GM19238 (cell line): Measurements from ENCODE around the gene EBF3.

Experiments used
- DNase-seq: peaks from one replicate; pipeline ENCODE4 v3.0.0; 2011; ENCODE audit warnings: low spot score; ENCODE audit not compliant: insufficient read length

Gene EBF3

DNA sequence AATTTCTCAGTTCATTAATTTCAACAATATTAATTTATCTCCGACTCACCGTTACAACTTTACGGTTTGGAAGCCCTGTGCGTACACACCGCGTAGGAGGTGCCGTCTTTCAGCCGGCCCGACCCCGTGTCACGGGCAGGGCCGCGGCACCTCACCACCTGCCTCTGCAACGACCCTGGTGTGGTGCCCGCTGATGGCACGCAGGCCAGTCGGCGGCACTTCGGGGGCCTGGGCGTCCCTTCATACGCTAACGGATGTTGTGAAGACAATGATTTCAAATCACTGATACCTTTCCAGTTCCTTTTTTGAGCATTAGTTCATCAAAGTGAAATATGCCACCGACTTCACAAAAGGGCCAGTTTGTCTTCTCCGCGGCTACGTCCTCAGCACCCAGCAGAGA is 125.3 kb downstream of the EBF3 start:
- no peak for DNase-seq

DNA sequence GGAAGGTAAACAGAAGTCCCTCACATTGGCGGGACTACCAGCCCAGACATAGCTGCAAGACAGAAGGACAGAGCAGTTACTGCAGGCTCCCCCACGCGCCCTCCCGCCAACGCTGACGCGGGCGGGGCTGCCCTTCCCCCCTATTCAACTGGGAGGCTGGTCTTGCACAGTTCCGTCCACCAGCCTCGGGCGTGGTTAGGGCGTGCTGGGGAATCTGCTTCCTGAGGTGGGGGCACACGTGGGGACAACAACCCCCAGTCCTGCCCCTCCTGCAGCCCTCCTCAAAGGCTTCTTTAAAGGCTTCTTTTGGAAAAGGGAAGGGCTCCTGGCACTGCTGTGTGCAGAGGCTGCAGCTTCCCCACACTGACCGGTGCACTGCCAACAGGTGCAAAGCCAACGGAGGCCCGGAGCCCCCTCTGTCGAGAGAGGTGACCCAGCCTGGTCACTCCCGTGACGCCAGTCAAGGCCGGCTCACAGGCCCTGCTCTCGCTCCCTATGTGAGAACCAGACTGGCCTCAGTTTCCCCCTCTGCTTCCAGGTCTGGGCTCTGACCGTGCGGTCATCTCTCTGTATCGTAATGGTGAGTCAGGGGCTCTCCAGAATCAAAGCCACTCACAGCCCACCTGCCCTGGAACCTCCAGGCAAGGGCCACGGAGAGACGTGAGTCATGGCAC is 126.0 kb downstream of the EBF3 start:
- no peak for DNase-seq

DNA sequence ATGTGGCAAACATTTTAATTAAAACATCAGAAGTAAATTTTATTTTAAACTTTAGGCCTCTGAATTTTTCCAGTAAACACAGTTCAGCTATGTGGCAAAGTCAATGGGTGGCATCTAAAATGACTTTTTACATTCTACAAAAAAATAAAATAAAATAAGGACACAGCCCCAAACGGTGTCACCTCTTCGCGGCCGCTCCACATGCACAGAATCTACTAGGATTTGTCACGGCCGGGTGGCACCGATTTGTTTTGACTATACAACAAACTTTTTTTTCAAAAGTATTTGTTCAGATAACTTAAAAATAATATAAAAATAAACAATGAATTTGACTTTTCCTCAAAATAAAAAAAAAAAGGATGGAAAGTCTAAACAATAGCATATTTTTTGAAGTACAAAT is 127.8 kb downstream of the EBF3 start:
- no peak for DNase-seq

DNA sequence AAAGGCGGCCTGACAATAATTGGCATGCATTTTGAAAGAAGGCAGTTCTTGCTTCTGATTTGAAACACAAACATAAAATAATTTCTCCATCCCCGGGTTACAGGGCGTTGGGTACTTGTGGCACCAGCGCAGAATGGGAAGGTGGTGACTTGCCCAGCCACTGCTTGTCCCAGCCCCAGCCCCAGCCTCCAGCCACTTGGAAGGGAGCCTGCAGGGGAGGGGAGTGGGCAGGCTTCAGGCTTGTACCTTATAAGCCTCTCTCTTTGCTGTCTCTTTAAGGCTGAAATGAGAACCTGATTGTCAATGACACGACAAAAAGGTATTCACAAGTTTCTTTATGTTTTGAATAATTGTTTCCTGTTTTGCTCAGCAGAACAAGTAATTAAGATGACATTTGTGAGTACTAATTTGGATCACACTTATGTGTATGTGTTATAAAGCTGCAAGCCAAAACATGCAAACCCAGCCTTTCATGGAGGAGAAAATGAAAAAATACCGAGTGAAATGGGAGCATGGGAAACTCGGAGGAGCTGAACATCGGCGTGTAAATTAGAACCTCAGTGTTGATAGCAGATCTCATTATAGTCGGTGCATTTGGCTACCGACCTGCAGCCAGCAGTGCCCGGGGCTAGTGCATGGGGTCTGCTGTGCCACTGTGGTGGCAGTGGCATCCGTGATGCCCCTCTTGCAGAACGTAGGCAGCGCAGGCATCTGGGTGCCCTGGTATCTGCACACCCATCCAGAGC is 129.9 kb downstream of the EBF3 start:
- DNase-seq: no peak

DNA sequence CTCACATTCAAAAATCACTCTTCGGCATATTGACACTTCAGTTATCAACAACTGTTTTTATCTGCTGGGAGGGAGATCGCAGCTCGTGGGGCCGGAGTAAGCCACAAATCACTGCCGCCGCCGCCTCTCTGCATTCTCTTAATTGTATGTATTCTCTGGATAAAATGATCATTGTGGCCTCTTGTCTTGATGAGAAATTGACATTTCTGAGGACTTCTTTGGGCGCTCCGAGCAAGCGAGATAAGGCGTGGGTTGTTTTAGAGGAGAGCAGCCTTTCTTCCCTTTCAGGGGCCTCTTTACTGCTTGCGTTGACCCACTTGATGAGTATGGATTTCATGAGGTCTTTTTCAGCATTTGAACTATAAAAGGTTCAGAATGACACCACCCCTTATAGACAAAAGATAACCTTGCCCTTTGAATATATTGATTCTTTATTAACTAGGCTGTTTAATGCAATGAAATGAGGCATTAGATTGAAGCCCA is 130.6 kb downstream of the EBF3 start:
- DNase-seq: no peak

DNA sequence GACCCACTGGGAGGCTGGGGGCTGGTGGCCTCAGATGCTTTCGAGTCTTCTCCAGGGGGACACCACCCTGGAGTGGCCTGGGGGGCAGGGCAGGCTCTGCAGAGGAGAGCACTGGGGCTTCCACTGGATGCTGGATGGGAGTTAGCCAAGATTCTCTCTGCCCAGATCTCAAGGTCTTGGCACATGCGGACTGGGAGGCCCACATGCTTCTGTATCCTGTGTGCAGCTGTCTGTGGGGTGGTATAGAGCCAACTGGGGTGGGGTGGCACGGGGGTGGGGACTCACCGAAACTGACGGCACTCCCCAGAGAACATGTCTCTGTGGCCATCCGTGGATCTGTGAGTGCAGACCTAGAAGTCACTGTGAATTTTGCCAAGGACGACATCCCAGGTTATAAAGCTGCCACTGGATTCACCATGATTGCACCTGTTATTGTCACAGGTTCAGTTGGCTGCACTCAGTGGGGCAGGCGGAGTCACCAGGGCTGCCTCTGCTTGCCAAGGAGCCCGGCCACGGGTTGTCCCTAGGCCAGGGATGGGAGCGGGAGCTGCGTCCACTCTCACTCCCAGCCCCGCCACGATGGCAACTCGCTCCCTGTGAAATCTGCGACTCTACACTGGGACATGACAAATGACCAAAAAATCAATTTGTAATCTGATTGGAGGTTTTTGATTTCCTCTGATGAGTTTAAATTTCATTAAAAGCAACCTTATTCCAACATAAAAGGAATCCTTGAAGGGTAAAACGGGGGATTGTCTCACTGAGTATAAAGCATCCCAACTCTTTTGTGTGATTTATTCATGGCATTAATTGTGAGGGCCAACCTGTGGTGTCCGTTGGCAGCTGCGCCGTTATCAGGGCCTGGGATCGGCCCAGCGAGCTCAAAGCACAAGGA is 131.3 kb downstream of the EBF3 start:
- no peak for DNase-seq

DNA sequence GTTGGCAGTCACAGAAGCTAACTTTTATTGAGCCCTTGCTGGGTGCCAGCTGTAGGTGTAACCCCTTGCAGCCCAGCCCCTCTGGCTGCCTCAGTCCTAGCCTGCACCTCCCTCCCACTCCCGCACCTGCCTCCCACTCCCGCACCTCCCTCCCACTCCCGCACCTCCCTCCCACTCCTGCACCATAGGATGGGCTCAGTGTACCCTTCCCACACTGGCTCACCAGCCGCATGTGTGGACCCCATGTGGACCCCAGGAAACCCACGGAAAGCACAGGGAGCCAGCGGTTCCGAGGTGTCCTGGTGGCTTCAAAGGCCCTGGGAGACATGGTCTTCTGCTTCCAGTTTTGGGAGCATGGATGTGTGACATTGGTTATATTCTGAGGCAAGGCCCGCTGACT is 132.9 kb downstream of the EBF3 start:
- no peak for DNase-seq

DNA sequence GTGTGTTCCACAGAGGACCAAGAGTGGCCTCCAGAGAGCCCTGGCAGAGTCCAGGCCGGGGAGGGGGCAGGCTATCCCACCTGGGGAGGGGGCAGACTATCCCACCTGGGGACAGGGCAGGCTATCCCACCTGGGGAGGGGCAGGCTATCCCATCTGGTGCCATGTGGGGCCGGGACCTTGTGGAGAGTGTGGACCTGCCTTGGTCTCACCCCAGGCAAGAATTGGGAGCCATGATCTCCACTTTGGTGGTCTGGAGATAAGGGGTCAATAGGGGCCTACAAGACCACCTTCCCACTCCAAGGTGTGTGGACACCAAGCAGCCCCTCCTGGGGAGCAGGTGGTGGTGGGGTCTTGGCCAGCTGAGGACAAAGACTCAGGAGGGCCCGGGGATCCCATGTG is 138.2 kb downstream of the EBF3 start:
- no peak for DNase-seq

DNA sequence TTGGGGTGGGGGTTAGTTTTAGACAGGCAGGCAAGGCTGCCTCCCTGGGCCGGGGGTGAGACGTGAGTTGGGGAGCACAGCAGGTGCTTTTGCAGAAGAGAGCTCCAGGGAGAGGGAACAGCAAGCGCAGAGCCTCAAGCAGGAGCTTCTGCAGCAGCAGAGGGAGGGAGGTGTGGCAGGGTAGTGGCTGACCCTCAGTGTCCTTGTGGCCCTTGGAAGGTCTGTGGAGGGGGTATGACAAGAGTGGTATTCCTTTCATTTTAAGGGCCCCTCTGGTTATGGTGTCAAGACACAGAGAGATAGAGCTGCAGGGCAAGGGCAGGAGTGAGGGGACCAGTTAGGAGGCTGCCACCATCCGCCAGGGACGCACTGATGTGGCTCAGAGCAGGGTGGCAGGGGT is 138.9 kb downstream of the EBF3 start:
- DNase-seq: no peak

DNA sequence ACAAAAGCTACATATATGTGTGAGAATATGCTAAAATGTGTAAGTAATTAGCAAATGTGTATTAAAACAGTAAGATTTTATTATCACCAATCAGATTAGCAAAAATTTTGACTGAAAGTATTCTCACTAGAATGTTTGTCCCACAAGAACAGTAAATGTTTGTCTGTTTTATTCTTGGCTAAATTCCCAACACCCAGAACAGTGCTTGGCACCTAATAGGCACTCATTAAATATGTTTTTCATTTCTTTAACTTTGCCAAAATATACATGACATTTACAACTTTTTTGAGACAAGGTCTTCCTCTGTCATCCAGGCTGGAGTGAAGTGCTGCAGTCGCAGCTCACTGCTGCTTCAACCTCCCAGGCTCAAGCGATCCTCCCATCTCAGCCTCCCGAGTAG is 143.6 kb downstream of the EBF3 start:
- DNase-seq: no peak

DNA sequence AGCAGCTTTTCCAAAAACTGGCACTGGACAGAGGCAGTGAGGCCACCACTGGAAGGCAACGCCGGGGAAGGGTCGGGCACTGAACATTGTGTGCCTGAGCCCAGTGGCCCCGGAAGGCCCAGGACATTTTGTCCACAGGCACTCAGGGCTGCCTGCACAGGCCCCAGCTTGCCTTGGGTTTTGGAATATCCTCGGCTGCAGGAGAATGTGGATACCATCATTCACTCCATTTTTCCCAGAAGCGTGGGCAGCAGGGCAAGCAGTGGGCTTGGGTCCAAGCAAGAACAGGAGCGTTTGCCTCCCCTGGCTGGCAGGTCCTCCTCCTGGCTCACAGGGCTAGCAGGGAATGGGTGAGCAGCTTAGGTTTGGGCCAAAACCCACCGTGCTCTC is 147.4 kb downstream of the EBF3 start:
- no peak for DNase-seq

DNA sequence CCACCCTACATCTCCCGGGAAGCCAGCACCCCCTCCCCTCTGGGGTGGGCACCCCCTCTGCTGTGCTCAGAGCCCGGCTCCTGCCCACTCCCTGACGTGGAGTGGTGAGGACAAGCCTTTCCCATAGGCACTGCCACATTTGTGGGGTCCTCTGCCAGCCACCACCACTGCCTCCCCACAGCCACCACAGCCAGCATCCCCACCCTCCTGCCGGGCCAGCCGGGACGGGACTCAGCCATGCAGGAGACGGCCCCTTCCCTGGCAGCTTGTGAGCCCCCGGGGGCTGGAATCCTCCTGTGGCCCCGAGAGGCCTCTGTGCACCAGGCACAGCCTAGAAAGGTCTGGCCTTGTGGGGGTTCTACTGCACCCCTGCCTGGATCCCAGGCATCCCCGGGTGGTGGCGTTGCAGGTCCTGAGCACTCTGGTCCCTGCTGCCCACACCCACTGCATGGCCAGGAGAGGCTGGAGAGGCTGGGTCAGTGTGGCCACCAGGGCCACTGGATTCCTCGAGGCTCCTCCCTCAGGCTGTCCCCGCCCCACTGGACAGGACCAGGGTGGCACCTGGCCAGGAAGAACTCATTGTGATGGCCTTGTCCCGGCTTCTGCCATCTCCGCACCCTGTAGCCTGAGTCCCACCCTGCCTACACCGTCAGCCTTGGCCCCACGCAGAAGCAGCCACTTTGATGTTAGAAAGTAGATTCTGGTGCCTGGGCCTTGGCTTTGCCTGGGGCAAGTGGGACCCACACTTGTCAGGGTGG is 148.0 kb downstream of the EBF3 start:
- no peak for DNase-seq

DNA sequence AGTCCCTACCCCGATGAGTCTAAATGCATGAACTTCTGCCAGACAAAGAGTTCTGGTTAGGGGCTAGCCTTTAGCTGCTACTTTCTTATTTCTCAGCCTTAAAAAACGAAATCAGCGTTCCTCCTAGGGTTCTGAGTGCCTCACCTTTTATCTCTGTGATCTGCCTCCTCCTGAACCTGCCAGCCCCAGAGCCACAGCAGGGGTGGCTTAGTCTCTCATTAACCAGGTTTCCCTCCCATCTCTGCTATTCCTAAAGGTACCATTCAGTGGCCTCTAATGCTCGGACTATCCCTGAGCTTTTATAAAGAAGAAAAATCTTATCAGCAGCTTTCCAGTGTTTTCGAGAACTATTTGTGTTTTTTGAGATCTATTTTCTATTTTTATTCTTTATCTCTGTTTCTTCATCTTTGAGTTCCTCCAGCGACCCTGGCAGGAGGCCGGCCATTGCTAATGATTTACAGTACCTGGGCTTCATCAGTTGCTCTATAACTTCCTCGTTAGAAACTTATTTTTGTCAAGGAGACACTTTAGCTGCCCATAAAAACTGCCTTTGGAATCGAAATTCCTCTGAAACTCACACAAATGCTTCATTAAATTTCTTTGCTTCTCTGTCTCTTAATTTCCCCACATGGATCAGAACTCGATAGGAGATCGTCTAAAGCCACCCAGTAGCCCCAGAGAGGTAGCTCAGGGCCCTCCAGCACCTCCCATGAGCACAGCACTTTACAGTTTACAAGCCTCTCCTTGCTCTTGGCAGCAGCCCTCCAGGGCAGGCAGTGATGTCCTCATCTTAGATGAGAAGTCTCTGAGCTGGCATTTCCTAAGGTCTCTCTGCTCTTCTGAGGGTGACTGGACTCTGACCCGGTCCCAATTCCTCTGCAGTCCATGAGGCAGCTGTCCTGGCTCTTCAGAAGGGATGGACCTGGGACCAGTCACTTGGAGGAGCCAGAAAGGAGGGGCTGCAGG is 149.1 kb downstream of the EBF3 start:
- no peak for DNase-seq

DNA sequence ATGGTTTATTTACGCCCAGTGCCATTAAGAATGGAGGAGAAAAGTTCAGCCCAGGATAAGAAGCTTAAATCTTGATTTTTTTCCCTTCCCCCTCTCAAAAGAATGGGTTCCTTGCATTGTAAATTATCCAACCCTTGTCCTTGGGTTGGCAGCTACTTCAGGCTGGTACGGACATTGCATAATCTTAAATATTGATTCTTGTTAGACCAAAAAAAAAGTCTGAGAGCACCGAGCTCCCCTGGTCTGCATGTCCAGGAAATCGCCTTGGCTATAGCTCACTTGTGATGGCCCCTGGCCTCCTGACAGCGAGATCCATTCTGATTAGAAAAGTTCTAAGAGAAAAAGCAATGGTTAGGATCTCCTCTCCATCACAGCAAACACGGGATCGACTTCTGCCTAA is 151.7 kb downstream of the EBF3 start:
- DNase-seq: no peak

DNA sequence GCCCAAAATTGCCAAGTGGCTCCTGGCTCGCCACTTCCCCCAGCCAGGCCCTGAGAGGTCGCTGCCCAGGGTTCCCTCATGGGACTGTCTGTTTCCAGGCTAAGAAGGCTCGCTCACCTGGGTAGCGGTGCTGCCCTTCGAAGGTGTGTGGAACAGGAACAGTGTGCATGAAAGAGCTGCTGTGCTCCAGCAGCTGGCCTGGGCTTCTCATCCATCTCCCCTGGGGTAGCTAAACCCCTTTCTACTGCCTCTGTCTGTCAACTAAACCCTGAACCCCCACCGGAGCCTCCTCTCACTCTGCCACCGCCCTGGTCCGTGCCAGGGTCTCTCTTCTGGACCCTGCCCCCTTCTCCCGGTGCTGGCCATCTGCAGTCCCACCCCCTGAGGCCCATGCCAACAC is 152.9 kb downstream of the EBF3 start:
- no peak for DNase-seq

DNA sequence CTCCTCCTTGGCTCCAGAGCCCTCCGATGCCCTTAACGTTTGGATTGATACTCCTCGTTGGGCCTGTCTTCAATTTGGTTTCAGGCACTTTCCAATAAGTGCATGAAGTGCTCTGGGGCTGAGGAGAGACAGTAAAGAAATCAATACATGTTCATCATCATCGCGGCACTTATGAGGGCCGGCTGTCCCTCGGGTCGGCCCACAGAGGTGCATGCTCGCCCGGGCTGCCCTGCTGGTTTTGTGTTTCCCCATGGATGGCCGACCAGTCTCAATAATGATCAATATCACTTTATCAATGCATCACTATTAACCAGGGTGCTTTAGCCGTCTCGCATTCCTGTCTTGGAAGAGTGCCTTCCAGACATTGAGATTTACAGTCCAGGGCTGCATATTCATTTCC is 154.2 kb downstream of the EBF3 start:
- DNase-seq: no peak

DNA sequence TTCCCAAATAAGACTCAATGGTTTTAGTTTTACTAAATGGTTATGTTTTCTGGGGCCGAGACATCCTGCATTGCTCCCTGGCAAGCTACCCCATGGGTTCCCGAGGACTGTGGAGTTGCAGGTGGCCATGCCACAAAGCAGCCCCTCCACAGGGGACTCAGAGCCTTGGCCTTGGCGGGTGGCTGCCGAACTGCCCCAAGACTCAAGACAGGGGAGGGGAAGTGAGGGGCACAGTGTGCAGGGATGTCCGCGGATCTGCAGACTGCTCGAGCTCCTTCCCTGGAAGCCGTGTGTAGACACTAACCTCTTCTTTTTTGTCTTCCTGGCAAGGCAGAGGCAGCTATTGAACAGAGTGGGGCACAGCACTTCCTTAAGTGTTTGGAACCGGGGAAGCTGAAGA is 154.6 kb downstream of the EBF3 start:
- DNase-seq: no peak

DNA sequence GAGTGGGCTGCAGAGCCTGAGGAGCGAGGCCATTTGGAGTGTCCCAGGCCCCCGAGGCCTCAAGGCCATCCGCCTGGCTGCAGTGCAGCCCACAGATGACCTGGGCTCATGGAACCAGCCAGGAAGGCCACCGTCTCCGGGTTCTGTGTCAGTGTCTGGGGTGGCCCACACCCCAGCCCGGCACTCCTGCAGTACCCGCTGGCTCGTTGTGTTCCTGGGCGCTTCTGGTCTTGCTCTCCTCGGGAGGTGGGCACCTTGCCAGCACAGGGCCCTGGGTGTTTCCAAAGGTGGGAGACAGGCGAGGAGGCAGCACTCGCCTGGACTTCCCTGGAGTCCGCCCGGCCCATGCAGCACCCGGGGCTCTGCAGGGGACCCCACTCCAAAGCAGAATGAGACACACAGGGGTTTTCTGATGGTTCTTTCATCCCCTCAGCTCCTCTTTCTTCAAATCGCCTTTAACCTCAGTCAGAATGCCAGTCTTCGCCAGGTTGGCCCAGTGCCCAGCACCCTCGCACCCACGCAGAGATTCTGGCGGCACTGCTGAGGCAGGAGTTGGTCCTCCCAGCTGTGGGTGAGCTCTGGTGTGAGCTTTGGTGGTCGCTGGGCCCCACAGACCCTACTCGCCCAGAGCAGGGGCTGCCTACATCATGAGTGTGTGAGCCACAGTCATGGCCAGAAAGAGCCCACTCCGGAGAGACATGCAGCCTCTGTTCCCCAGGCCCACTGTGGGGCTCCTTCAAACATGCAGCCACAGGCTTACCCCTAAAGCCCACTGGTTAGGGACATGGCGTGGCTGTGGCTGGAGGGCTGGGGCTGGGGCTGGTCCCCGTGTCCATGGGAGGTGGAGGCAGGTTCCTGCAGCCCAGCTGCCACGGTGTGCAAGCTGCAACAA is 155.7 kb downstream of the EBF3 start:
- DNase-seq: no peak

DNA sequence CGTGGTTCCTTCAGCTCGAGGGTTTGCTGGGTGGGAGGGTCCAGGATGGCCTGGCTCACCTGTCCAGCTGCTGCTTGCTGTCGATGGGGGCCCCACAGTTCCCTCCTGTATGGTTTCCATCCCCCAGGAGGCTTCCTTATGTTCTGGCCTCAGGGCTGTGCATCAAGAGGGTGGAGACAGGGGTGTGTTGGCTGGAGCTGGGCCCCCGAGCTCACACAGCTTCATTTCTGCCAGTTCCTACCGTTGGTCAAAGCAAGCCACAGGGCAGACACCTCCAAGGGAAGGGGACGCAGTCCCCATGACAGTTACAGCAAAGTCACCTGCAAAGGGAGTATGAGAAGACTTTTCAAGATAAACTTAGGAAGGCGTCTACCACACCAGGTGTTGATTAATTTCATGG is 156.9 kb downstream of the EBF3 start:
- no peak for DNase-seq
